Colonic mucosa (tissue), 4 donors: ENCODE results near the gene TBC1D9. TPM values are rescaled to one million over a fixed set of nuclear protein-coding genes. Genes with fewer than 3 reads are reported as not detected.
"Not testable (repeated sequence)": the region's sequence is repeated elsewhere in the genome, so short reads cannot be mapped to it uniquely, and the experiment has no call there.

Experiments used
- DNase-seq: peaks from one replicate; pipeline ENCODE4 v3.0.0-alpha.2; 2020
- H3K27ac ChIP-seq: fragments of 200-600 bp; one replicate; pipeline ENCODE4 v1.8.0; 2021
- H3K27me3 ChIP-seq: fragments of 200-600 bp; one replicate; pipeline ENCODE4 v1.8.0; 2021
- H3K36me3 ChIP-seq: fragments of 200-600 bp; one replicate; pipeline ENCODE4 v1.8.0; 2021
- H3K4me1 ChIP-seq: fragments of 200-600 bp; one replicate; pipeline ENCODE4 v1.8.0; 2021; ENCODE audit warnings: mild to moderate bottlenecking
- H3K4me3 ChIP-seq: fragments of 200-600 bp; one replicate; pipeline ENCODE4 v1.8.0; 2021
- H3K9ac ChIP-seq, 2 donors: one replicate each; pipeline ENCODE4 v1.7.0; 2013; ENCODE audit warnings: control low read depth in 2 of 2, low read depth in 2 of 2, low read length in 2 of 2
- H3K9me3 ChIP-seq: fragments of 200-600 bp; one replicate; pipeline ENCODE4 v1.8.0; 2021
- intact Hi-C: fragments of 100-400 bp; cut with DNase I; formaldehyde crosslinking; loops from one replicate; pipeline ENCODE4 v1.14.1; 2022
- total RNA-seq, 2 donors: library from RNA; stranded (reverse); fragmentation: NEBNext Ultra II Directional in 1 of 2; extraction: Animal tissue kit (Norgen Biotek cat#: 25700) in 1 of 2; gene quantifications; one replicate each; pipeline ENCODE4 v1.2.1, GENCODE V29; 2021
- TF ChIP-seq, protein P1 (sequence below): fragments of 200-600 bp; IDR thresholded peaks from one replicate; pipeline ENCODE4 v1.8.0; 2022; ENCODE audit warnings: antibody characterized with exemption, mild to moderate bottlenecking
- donor health status: healthy.
- donor health status: DM: no; HTN: no; CAD: no.
- donor health status: DM: no; HTN: no; CAD: no.

TBC1D9 gene
- total RNA-seq, 2 donors from 2014 or later = 6.8 to 11.6 TPM

DNA sequence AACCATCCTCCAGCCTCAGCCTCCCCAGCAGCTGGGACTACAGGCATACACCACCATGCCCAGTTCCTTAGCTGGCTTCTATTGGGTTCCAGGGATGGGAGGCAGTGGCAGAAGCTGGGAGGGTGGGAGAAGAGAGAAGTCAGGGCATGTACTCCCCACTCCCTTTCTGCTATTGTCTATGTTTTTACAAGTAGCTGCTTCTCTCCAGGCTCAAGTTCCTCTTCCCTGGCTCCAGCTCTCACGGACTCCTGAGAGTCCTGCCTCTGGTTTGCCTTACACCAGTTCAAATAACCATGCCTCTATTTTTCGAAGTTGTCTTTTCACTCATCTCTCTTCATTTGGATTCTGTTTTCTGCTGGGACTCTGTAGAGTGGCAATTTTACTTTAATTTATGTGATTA, 2.9 kb downstream of the TBC1D9 start:
- H3K9ac ChIP-seq = no peak overlapping the region
- H3K27ac ChIP-seq = no peak overlapping the region
- no peaks in the 10 kb centered on the region for H3K36me3 ChIP-seq
- H3K27me3 ChIP-seq = no peaks in the 10 kb centered on the region
- no peaks in the 10 kb centered on the region for H3K9me3 ChIP-seq
- no peak overlapping the region for H3K4me3 ChIP-seq
- TF ChIP-seq, protein P1, sequence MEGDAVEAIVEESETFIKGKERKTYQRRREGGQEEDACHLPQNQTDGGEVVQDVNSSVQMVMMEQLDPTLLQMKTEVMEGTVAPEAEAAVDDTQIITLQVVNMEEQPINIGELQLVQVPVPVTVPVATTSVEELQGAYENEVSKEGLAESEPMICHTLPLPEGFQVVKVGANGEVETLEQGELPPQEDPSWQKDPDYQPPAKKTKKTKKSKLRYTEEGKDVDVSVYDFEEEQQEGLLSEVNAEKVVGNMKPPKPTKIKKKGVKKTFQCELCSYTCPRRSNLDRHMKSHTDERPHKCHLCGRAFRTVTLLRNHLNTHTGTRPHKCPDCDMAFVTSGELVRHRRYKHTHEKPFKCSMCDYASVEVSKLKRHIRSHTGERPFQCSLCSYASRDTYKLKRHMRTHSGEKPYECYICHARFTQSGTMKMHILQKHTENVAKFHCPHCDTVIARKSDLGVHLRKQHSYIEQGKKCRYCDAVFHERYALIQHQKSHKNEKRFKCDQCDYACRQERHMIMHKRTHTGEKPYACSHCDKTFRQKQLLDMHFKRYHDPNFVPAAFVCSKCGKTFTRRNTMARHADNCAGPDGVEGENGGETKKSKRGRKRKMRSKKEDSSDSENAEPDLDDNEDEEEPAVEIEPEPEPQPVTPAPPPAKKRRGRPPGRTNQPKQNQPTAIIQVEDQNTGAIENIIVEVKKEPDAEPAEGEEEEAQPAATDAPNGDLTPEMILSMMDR = no peak
- H3K4me1 ChIP-seq = no peaks in the 10 kb centered on the region
- intact Hi-C loops = no loop called here
- no peak for DNase-seq

DNA sequence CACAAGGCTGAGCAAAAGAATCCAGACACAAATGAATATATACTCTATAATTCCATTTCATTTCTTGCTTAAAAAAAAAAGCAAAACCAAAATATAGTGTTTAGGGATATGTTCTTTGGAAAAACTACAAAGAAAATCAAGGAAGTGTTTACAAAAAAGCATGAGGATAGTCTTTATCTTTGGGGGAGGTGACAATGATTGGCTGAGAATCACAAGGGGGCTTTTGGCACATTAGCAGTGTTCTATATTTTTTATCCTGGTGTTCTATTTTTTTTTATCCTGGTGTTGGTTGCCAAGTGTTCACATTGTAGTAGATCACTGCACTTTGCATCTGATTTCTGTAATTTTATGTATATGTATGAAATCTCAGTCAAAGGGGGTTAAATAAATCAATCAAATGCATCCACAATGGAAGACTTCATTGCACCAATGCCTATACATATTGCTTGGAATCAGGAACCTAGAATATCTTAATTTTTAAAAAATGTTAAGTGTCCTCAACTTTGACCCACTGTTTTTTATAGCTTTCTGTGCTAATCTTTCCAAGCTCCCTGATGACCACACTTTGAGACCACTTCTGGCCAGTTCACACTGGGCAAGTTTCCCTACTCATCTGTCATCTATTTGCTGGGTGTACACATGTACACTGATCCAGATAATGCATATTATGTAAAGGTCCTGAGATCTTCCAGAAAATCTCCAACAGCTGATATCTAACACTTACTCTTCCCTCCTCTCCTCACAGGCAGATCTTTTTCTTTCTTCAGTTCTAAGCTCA, 3.7 kb downstream of the TBC1D9 start:
- Histone ChIP-seq H3K9ac (no peak overlapping the region), H3K27me3 (no peaks in the 10 kb centered on the region), H3K4me3 (no peak overlapping the region), H3K36me3 (no peaks in the 10 kb centered on the region), H3K9me3 (no peaks in the 10 kb centered on the region), H3K4me1 (no peaks in the 10 kb centered on the region), H3K27ac (no peak overlapping the region)
- intact Hi-C loops = no loop called here
- TF ChIP-seq, protein P1 = no peak
- DNase-seq = no peak

DNA sequence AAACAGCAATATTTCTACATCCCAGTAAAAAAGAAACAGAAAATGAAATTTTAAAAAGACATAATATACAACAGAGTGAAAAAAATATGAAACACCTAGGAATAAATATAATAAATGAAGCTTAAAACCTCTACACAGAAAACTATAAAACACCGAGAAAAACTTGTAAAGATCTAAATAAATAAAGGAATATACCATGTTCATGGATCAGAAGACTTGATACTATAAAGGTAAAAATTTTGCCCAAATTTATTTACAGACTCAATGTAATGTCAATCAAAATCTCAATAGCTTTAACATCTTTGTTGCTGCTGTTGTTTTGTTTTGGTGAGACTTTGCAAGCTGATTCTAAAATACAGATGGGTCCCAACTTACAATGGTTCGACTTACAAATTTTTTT, 5.7 kb downstream of the TBC1D9 start:
- intact Hi-C loops = no loop called here
- Histone ChIP-seq H3K4me1 (no peaks in the 10 kb centered on the region), H3K27ac (no peak overlapping the region), H3K9ac (no peak overlapping the region), H3K27me3 (no peaks in the 10 kb centered on the region), H3K4me3 (no peak overlapping the region), H3K36me3 (no peaks in the 10 kb centered on the region), H3K9me3 (no peaks in the 10 kb centered on the region)
- TF ChIP-seq, protein P1 = no peak
- no peak for DNase-seq

DNA sequence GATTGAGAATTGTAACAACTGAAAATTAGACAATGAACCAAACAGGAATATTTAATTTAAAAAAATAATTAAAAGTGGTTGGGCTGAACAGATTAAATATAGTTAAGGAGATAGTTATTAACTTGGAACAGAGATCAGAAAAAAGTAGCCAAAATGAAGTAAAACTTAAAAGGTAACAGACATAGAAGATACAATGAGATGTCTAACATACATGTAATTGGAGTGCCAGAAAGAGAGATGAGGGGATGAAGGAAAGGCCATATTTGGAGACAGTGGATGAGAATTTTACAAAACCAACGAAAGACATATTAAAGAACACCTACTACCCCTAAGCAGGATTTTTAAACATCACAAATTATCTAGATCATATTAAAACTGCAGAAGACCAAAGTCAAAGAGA, 8.0 kb downstream of the TBC1D9 start:
- no peaks in the 10 kb centered on the region for H3K36me3 ChIP-seq
- H3K27ac ChIP-seq = no peak overlapping the region
- no peaks in the 10 kb centered on the region for H3K27me3 ChIP-seq
- H3K9me3 ChIP-seq = no peaks in the 10 kb centered on the region
- TF ChIP-seq, protein P1 = no peak
- no peak overlapping the region for H3K4me3 ChIP-seq
- intact Hi-C loops = no loop called here
- H3K9ac ChIP-seq = no peak overlapping the region
- DNase-seq = no peak
- H3K4me1 ChIP-seq = no peaks in the 10 kb centered on the region

DNA sequence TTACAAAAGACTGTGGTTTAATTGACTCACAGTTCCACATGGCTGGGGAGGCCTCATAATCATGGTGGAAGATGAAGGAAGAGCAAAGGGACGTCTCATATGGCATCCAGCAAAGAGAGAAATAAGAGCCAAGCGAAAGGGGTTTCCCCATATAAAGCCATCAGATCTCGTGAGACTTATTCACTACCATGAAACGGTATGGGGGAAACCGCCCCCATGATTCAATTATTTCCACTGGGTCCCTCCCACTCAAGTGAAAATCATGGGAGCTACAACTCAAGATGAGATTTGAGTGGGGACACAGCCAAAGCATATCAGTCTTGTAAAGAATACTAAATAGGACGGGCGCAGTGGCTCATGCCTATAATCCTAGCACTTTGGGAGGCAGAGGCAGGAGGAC, 9.6 kb downstream of the TBC1D9 start:
- H3K4me3 ChIP-seq, H3K4me1 ChIP-seq, H3K36me3 ChIP-seq, H3K27me3 ChIP-seq, intact Hi-C loops, DNase-seq, H3K27ac ChIP-seq, H3K9me3 ChIP-seq, H3K9ac ChIP-seq: not testable (repeated sequence)

DNA sequence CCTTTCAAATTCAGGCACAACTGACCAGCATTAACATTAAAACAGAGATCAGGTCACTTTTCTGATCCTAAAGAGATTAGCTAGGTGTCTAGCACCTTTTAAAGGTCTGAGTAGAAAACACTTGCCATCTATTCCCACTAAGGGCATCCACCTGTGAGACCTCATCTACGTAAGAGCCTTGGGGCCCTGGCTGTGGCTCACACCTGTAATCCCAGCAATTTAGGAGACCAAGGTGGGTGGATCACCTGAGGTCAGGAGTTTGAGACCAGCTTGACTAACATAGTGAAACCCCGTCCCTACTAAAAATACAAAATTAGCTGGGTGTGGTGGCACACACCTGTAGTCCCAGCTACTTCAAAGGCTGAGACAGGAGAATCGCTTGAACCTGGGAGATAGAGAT, 11.8 kb downstream of the TBC1D9 start:
- H3K4me1 ChIP-seq = no peaks in the 10 kb centered on the region
- H3K36me3 ChIP-seq = no peaks in the 10 kb centered on the region
- DNase-seq = no peak
- no peak overlapping the region for H3K27ac ChIP-seq
- no peaks in the 10 kb centered on the region for H3K9me3 ChIP-seq
- H3K4me3 ChIP-seq = no peak overlapping the region
- no peak overlapping the region for H3K9ac ChIP-seq
- intact Hi-C loops = no loop called here
- no peaks in the 10 kb centered on the region for H3K27me3 ChIP-seq
- TF ChIP-seq, protein P1 = no peak
